H9 (cell line): ENCODE measurements around the gene KCNQ2. TPM values are rescaled to one million over a fixed set of nuclear protein-coding genes. Genes with fewer than 3 reads are reported as not detected.

Source experiments
- DNase-seq: peaks from one replicate; pipeline ENCODE4 v3.0.0-alpha.2; 2017
- H2AFZ ChIP-seq: one replicate; pipeline ENCODE4 v1.6.1; 2013; ENCODE audit warnings: mild to moderate bottlenecking, low read length, control low read depth, moderate library complexity
- H2AK5ac ChIP-seq: 2 replicates; pipeline ENCODE4 v1.6.1; 2013; ENCODE audit warnings: low read length, control low read depth, mixed read lengths; ENCODE audit not compliant: insufficient read length
- H2BK120ac ChIP-seq: one replicate; pipeline ENCODE4 v1.6.1; 2013; ENCODE audit warnings: low read depth, mild to moderate bottlenecking, low read length, control low read depth, inconsistent platforms; ENCODE audit not compliant: poor library complexity, severe bottlenecking
- H2BK12ac ChIP-seq: 2 replicates; pipeline ENCODE4 v1.6.1; 2013; ENCODE audit warnings: low read length, control low read depth, mixed read lengths, low read depth; ENCODE audit not compliant: insufficient read length
- H2BK15ac ChIP-seq: 2 replicates; pipeline ENCODE4 v1.6.1; 2013; ENCODE audit warnings: low read depth, low read length, control low read depth
- H2BK20ac ChIP-seq: one replicate; pipeline ENCODE4 v1.6.1; 2013; ENCODE audit warnings: low read depth, mild to moderate bottlenecking, low read length, control low read depth, inconsistent platforms; ENCODE audit not compliant: poor library complexity, severe bottlenecking
- H2BK5ac ChIP-seq: 2 replicates; pipeline ENCODE4 v1.6.1; 2013; ENCODE audit warnings: low read length, control low read depth, mixed read lengths; ENCODE audit not compliant: insufficient read length
- H3K14ac ChIP-seq: 2 replicates; pipeline ENCODE4 v1.6.1; 2013; ENCODE audit warnings: low read length, control low read depth; ENCODE audit not compliant: insufficient read depth
- H3K18ac ChIP-seq: 2 replicates; pipeline ENCODE4 v1.6.1; 2013; ENCODE audit warnings: low read depth, mild to moderate bottlenecking, mixed read lengths, low read length, control low read depth; ENCODE audit not compliant: insufficient read length
- H3K23ac ChIP-seq: 2 replicates; pipeline ENCODE4 v1.6.1; 2013; ENCODE audit warnings: low read length, control low read depth, mixed read lengths, low read depth; ENCODE audit not compliant: insufficient read length
- H3K23me2 ChIP-seq: 2 replicates; pipeline ENCODE4 v1.6.1; 2013; ENCODE audit warnings: low read depth, mild to moderate bottlenecking, mixed read lengths, low read length, control low read depth; ENCODE audit not compliant: insufficient read length, poor library complexity, severe bottlenecking
- H3K27ac ChIP-seq: 2 replicates; pipeline ENCODE4 v1.5.1; 2013; ENCODE audit warnings: low read length, control low read depth, mixed read lengths, low read depth; ENCODE audit not compliant: insufficient read length
- H3K27me3 ChIP-seq: 2 replicates; pipeline ENCODE4 v1.6.1; 2013; ENCODE audit warnings: low read length, control low read depth, inconsistent platforms; ENCODE audit not compliant: insufficient read depth
- H3K4ac ChIP-seq: 2 replicates; pipeline ENCODE4 v1.6.1; 2013; ENCODE audit warnings: low read depth, mild to moderate bottlenecking, control low read depth, inconsistent platforms, low read length, moderate library complexity
- H3K4me1 ChIP-seq: 2 replicates; pipeline ENCODE4 v1.6.1; 2013; ENCODE audit warnings: low read length, control low read depth, inconsistent platforms; ENCODE audit not compliant: insufficient read depth
- H3K4me2 ChIP-seq: 2 replicates; pipeline ENCODE4 v1.6.1; 2013; ENCODE audit warnings: low read length, control low read depth, mixed read lengths; ENCODE audit not compliant: insufficient read length, insufficient read depth
- H3K56ac ChIP-seq: 2 replicates; pipeline ENCODE4 v1.6.1; 2013; ENCODE audit warnings: low read depth, mild to moderate bottlenecking, mixed read lengths, low read length, control low read depth; ENCODE audit not compliant: insufficient read length
- H3K79me1 ChIP-seq: 2 replicates; pipeline ENCODE4 v1.6.1; 2013; ENCODE audit warnings: low read depth, mild to moderate bottlenecking, moderate library complexity, low read length, control low read depth, inconsistent platforms; ENCODE audit not compliant: insufficient read depth, poor library complexity, severe bottlenecking
- H3K79me2 ChIP-seq: 2 replicates; pipeline ENCODE4 v1.6.1; 2013; ENCODE audit warnings: low read length, control low read depth, inconsistent platforms; ENCODE audit not compliant: insufficient read depth
- H3K9ac ChIP-seq: 2 replicates; pipeline ENCODE4 v1.6.1; 2013; ENCODE audit warnings: low read length, control low read depth, mixed read lengths; ENCODE audit not compliant: insufficient read length; ENCODE audit errors: extremely low read depth
- H3K9me3 ChIP-seq: one replicate; pipeline ENCODE4 v1.6.1; 2013; ENCODE audit warnings: low read depth, low read length, inconsistent platforms; ENCODE audit not compliant: control insufficient read depth
- H3T11ph ChIP-seq: one replicate; pipeline ENCODE4 v1.6.1; 2013; ENCODE audit warnings: mild to moderate bottlenecking, low read length, control low read depth, inconsistent platforms
- H4K20me1 ChIP-seq: one replicate; pipeline ENCODE4 v1.6.1; 2013; ENCODE audit not compliant: control insufficient read depth, insufficient read length, insufficient read depth
- H4K5ac ChIP-seq: 2 replicates; pipeline ENCODE4 v1.6.1; 2013; ENCODE audit warnings: low read depth, mild to moderate bottlenecking, mixed read lengths, low read length, control low read depth; ENCODE audit not compliant: insufficient read length
- H4K8ac ChIP-seq: replicated peaks from 2 replicates; pipeline ENCODE4 v1.6.1; 2013; ENCODE audit warnings: low read length, control low read depth, mixed read lengths, low read depth; ENCODE audit not compliant: insufficient read length
- H4K91ac ChIP-seq: 2 replicates; pipeline ENCODE4 v1.6.1; 2013; ENCODE audit warnings: low read depth, mild to moderate bottlenecking, moderate library complexity, mixed read lengths, low read length, control low read depth; ENCODE audit not compliant: insufficient read length
- H3K27ac Mint-ChIP-seq, 3 experiments: 2 replicates in 2 of 3; 3 replicates in 1 of 3; pipeline ENCODE4 v1.8.0; 2020 to 2021; ENCODE audit warnings: mixed read lengths in 3 of 3, mild to moderate bottlenecking in 1 of 3, moderate library complexity in 1 of 3
- H3K27me3 Mint-ChIP-seq: 2 replicates; pipeline ENCODE4 v1.8.0; 2021; ENCODE audit warnings: low read depth, mild to moderate bottlenecking, moderate library complexity, mixed read lengths
- H3K36me3 Mint-ChIP-seq, 3 experiments: 2 replicates in 2 of 3; 3 replicates in 1 of 3; pipeline ENCODE4 v1.8.0; 2020 to 2021; ENCODE audit warnings: low read depth in 3 of 3, mixed read lengths in 3 of 3; ENCODE audit not compliant: insufficient read depth in 1 of 3
- H3K4me1 Mint-ChIP-seq, 2 experiments: 2 replicates each; pipeline ENCODE4 v1.8.0; 2020; ENCODE audit warnings: mixed read lengths in 2 of 2
- H3K4me3 Mint-ChIP-seq, 2 experiments: 2 replicates in 1 of 2; 3 replicates in 1 of 2; pipeline ENCODE4 v1.8.0; 2020 to 2021; ENCODE audit warnings: mild to moderate bottlenecking in 2 of 2, mixed read lengths in 2 of 2, moderate library complexity in 1 of 2
- H3K9me3 Mint-ChIP-seq, 2 experiments: 2 replicates in 1 of 2; 3 replicates in 1 of 2; pipeline ENCODE4 v1.8.0; 2020; ENCODE audit warnings: mild to moderate bottlenecking in 2 of 2, mixed read lengths in 2 of 2, moderate library complexity in 1 of 2
- WGBS: extraction: QIAGEN DNeasy Blood & Tissue Kit; methylation state at CpG from one replicate; pipeline ENCODE4 v1.1.7; 2013; ENCODE audit warnings: missing lambda C conversion rate, low lambda C conversion rate, mixed read lengths; ENCODE audit not compliant: insufficient read length; ENCODE audit errors: extremely low coverage; 5-methylcytosine and 5-hydroxymethylcytosine counted together
- total RNA-seq: library from RNA; stranded (reverse); gene quantifications from 2 replicates; pipeline ENCODE4 v1.2.1, GENCODE V29; 2021
- TF ChIP-seq, protein P1 (sequence below): fragments of 200-600 bp; sonication (generic); conservative IDR thresholded peaks from 3 replicates; pipeline ENCODE4 v1.8.0; 2021; ENCODE audit warnings: antibody characterized with exemption, mild to moderate bottlenecking

Gene KCNQ2
- total RNA-seq, 1 experiment from 2014 or later: 69.2 TPM

DNA sequence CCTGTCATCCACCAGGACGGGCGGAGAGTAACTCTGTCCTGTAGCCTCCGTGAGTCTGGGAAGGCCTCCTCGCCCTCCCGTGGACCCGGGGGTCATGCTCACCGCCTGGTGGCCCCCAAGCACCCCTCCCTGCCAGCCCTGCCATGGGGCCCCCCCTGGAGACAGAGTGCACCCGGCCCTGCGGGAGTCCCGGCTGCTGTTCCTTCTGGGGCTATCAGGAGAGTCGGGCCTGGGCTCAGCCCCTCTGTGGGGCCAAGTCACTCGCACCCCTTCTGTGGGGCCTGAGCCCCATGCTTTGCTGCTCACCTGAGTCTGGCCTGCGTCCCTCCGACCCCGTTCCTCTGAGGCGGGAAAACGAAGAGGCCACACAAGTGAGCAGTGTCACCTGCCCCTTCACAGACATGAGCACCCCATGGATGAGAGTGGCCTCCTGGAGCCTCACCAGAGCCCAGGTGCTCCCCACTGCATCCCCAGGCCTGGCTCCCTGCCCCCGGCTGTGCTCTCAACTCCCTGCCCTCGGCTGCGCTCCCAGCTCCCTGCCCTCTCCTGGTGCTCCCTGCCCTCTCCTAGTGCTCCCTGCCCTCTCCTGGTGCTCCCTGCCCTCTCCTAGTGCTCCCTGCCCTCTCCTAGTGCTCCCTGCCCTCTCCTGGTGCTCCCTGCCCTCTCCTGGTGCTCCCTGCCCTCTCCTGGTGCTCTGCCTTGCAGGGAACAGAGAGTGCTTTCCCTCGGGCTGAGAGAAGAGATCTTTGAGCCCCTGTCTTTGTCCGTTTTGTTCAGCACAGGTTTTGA, 106.7 kb downstream of the KCNQ2 start:
- H3K9me3 ChIP-seq: no peaks in the 10 kb centered on the region
- no peak overlapping the region for H2BK20ac ChIP-seq
- H2BK12ac ChIP-seq: no peak overlapping the region
- H3K4me3 Mint-ChIP-seq: no peak overlapping the region
- no peak overlapping the region for H3K4ac ChIP-seq
- no peak overlapping the region for H3T11ph ChIP-seq
- no peaks in the 10 kb centered on the region for H3K36me3 Mint-ChIP-seq
- H4K20me1 ChIP-seq: peaks cover 2% of the 10 kb centered on the region
- no peak overlapping the region for H2AK5ac ChIP-seq
- no peak overlapping the region for H3K4me2 ChIP-seq
- no peak overlapping the region for H4K5ac ChIP-seq
- no peak overlapping the region for H2BK5ac ChIP-seq
- no peak overlapping the region for H3K27ac Mint-ChIP-seq
- H3K14ac ChIP-seq: no peak overlapping the region; the same call in 1 of the 2 replicates
- no peaks in the 10 kb centered on the region; the same call in 1 of the 2 replicates for H3K4me1 ChIP-seq
- H3K79me1 ChIP-seq: no peaks in the 10 kb centered on the region
- no peak overlapping the region for H3K18ac ChIP-seq
- WGBS: no CpG with 5 or more reads among the region's 22 CpGs
- H3K23ac ChIP-seq: no peak overlapping the region
- no peaks in the 10 kb centered on the region for H3K27me3 ChIP-seq
- peaks cover 21% of the 10 kb centered on the region for H3K27me3 Mint-ChIP-seq
- TF ChIP-seq, protein P1, sequence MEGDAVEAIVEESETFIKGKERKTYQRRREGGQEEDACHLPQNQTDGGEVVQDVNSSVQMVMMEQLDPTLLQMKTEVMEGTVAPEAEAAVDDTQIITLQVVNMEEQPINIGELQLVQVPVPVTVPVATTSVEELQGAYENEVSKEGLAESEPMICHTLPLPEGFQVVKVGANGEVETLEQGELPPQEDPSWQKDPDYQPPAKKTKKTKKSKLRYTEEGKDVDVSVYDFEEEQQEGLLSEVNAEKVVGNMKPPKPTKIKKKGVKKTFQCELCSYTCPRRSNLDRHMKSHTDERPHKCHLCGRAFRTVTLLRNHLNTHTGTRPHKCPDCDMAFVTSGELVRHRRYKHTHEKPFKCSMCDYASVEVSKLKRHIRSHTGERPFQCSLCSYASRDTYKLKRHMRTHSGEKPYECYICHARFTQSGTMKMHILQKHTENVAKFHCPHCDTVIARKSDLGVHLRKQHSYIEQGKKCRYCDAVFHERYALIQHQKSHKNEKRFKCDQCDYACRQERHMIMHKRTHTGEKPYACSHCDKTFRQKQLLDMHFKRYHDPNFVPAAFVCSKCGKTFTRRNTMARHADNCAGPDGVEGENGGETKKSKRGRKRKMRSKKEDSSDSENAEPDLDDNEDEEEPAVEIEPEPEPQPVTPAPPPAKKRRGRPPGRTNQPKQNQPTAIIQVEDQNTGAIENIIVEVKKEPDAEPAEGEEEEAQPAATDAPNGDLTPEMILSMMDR: no peak
- no peak overlapping the region for H2AFZ ChIP-seq
- no peak overlapping the region for H3K56ac ChIP-seq
- peaks cover 14 to 30% of the 10 kb centered on the region in 2 experiments for H3K4me1 Mint-ChIP-seq
- no peaks in the 10 kb centered on the region; a peak in 1 of 5 replicates for H3K9me3 Mint-ChIP-seq
- no peak overlapping the region for H2BK15ac ChIP-seq
- no peaks in the 10 kb centered on the region for H3K79me2 ChIP-seq
- DNase-seq: no peak
- H3K23me2 ChIP-seq: peaks cover 6% of the 10 kb centered on the region
- H3K27ac ChIP-seq: no peak overlapping the region
- no peak overlapping the region for H2BK120ac ChIP-seq
- no peak overlapping the region for H4K8ac ChIP-seq
- no peak overlapping the region for H4K91ac ChIP-seq
- H3K9ac ChIP-seq: no peak overlapping the region
